Mucosa of descending colon (tissue), 3 donors: Measurements from ENCODE around the gene TLE7. TPM values are rescaled to one million over a fixed set of nuclear protein-coding genes. Genes with fewer than 3 reads are reported as not detected.

Experiments used
- ATAC-seq: fragments of 200-7000 bp; cut with Tn5 transposase; one replicate; pipeline ENCODE4 v1.9.1; 2020; ENCODE audit warnings: mild to moderate bottlenecking, moderate library complexity
- DNase-seq, 3 donors: peaks; one replicate each; pipeline ENCODE4 v3.0.0-alpha.2; 2020
- H3K36me3 ChIP-seq: fragments of 200-600 bp; one replicate; pipeline ENCODE4 v1.8.0; 2021; ENCODE audit warnings: low read depth, mild to moderate bottlenecking
- H3K4me1 ChIP-seq: fragments of 200-600 bp; one replicate; pipeline ENCODE4 v1.8.0; 2021; ENCODE audit warnings: low read depth, mild to moderate bottlenecking
- H3K4me3 ChIP-seq: fragments of 200-600 bp; one replicate; pipeline ENCODE4 v1.8.0; 2021; ENCODE audit warnings: mild to moderate bottlenecking
- H3K9me3 ChIP-seq: fragments of 200-600 bp; one replicate; pipeline ENCODE4 v1.8.0; 2021; ENCODE audit warnings: mild to moderate bottlenecking
- CTCF ChIP-seq: fragments of 200-600 bp; IDR thresholded peaks from one replicate; pipeline ENCODE4 v1.8.0; 2022; ENCODE audit warnings: antibody characterized with exemption, mild to moderate bottlenecking
- intact Hi-C, 2 donors: fragments of 100-400 bp; cut with DNase I in 1 of 2; cut with micrococcal nuclease in 1 of 2; formaldehyde crosslinking; loops; one replicate each; pipeline versions ENCODE4 v1.11.0 to v1.11.1; 2022; cut with DNase I, micrococcal nuclease
- total RNA-seq, 3 donors: library from RNA; stranded (reverse); fragmentation: NEBNext Ultra II Directional in 2 of 3; extraction: Animal tissue kit (Norgen Biotek cat#: 25700) in 2 of 3; gene quantifications; one replicate each; pipeline versions ENCODE4 v1.2.1 to v1.2.4, GENCODE V29; 2021 to 2023
- donor health status: DM: no; HTN: no; CAD: no; lungs with moderate emphysema.
- donor health status: DM: no; HTN: no; CAD: no.
- donor health status: DM: no; HTN: yes; CAD: no.

Gene TLE7
- total RNA-seq, 3 donors from 2014 or later, result not detected

GRCh38 chr16:71383054-71383773 is 58.6 kb downstream of the TLE7 start:
- ATAC-seq (no peak), DNase-seq (no peak)
- TF ChIP-seq CTCF, result no peak
- Histone ChIP-seq H3K4me3 (no peak overlapping the region), H3K9me3 (no peaks in the 10 kb centered on the region), H3K4me1 (no peaks in the 10 kb centered on the region), H3K36me3 (no peaks in the 10 kb centered on the region)
- intact Hi-C loops, result no loop called here

- H3K36me3 ChIP-seq, result no peaks in the 10 kb centered on the region
- intact Hi-C loops, result no loop called here
- DNase-seq, result no peak
- no peak overlapping the region for H3K4me3 ChIP-seq
- ATAC-seq, result no peak
- no peak for TF ChIP-seq CTCF
- H3K4me1 ChIP-seq, result no peaks in the 10 kb centered on the region
- no peaks in the 10 kb centered on the region for H3K9me3 ChIP-seq
These were observed 61.0 kb downstream of the TLE7 start for GRCh38 chr16:71380831-71381230.

Other genes with a start within 250 kb of the TLE7 start
- 1 to 10 TPM in 2 of 3 donors, under 1 TPM in 1; 0.80 to 2.3 (median 1.5) TPM for gene HYDIN, start 211.3 kb downstream of the TLE7 start, total RNA-seq
- gene CMTR2, start 152.7 kb downstream of the TLE7 start, total RNA-seq, result 10 to 100 TPM; 17.8 to 20.2 (median 19.8) TPM
- 1 to 10 TPM; 1.2 to 9.5 (median 4.2) TPM for gene CALB2, start 83.3 kb downstream of the TLE7 start, total RNA-seq
- gene ZNF23, start 20.2 kb upstream of the TLE7 start, total RNA-seq, result 1 to 10 TPM; 6.6 to 9.5 (median 6.7) TPM
- 1 to 10 TPM; 7.4 to 8.5 (median 7.8) TPM for gene ZNF19, start 47.3 kb upstream of the TLE7 start, total RNA-seq
- gene CHST4, start 84.4 kb upstream of the TLE7 start, total RNA-seq, result not detected
- 1 to 10 TPM in 1 of 3 donors, under 1 TPM in 2; 0.51 to 1.9 (median 0.72) TPM for gene TAT, start 135.0 kb upstream of the TLE7 start, total RNA-seq
- gene MARVELD3, start 184.1 kb upstream of the TLE7 start, total RNA-seq, result 100 to 1,000 TPM in 1 of 3 donors, 10 to 100 TPM in 2; 46.9 to 108 (median 85.8) TPM